Skeletal muscle cell (primary cell): ENCODE measurements around the gene NRP2.
A peak's percentile ranks its signal among the peaks of the same experiment; 100 is the strongest.

ENCODE experiments used
- DNase-seq: peaks from one replicate; pipeline ENCODE4 v3.0.0-alpha.2; 2010; ENCODE audit warnings: low read depth
- H3K4me3 ChIP-seq: 2 replicates; pipeline ENCODE4 v1.5.1; 2011; ENCODE audit warnings: low read depth, mild to moderate bottlenecking, control low read depth, low read length, moderate library complexity

NRP2 gene, protein sequence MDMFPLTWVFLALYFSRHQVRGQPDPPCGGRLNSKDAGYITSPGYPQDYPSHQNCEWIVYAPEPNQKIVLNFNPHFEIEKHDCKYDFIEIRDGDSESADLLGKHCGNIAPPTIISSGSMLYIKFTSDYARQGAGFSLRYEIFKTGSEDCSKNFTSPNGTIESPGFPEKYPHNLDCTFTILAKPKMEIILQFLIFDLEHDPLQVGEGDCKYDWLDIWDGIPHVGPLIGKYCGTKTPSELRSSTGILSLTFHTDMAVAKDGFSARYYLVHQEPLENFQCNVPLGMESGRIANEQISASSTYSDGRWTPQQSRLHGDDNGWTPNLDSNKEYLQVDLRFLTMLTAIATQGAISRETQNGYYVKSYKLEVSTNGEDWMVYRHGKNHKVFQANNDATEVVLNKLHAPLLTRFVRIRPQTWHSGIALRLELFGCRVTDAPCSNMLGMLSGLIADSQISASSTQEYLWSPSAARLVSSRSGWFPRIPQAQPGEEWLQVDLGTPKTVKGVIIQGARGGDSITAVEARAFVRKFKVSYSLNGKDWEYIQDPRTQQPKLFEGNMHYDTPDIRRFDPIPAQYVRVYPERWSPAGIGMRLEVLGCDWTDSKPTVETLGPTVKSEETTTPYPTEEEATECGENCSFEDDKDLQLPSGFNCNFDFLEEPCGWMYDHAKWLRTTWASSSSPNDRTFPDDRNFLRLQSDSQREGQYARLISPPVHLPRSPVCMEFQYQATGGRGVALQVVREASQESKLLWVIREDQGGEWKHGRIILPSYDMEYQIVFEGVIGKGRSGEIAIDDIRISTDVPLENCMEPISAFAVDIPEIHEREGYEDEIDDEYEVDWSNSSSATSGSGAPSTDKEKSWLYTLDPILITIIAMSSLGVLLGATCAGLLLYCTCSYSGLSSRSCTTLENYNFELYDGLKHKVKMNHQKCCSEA

DNA sequence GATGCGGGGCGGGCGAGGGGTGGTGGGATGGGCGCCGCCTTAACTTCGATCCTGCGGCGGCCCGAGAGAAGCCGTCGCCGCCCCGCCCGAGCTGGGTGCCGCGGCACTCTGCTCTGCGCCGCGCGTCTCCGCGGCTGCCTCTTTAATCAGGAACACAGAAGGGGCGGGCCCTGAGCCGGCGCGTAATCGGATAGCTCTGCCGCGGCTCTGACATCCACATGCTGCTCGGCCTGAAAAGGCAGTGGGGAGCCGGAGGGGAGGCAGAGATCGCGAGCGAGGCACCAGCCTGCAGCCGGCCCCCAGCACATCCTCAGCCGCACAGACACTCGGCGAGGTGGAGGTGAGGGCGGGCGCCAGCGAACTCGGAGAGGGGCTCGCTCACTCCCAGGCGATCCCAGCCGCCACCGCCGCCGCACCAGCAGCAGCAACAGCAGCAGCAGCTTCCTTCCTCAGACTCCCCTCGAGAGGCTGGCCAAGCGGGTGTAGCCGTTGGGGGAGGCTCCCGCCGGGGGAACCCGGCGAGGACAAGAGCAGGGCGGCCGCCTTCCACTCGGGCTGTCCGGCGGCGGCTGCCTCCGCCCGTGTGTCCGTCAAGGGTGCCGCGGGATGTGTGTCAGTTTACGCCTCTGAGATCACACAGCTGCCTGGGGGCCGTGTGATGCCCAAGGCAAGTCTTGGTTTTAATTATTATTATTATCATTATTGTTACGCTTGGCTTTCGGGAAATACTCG, at the start of gene NRP2:
NRP2 (plus strand) TSS at position 263 of the 732 bp plus-strand sequence. CDS start 790 bp downstream, outside the sequence.
- no peak for DNase-seq
- H3K4me3 ChIP-seq: peak within 1 kb of the TSS; percentile 72

DNA sequence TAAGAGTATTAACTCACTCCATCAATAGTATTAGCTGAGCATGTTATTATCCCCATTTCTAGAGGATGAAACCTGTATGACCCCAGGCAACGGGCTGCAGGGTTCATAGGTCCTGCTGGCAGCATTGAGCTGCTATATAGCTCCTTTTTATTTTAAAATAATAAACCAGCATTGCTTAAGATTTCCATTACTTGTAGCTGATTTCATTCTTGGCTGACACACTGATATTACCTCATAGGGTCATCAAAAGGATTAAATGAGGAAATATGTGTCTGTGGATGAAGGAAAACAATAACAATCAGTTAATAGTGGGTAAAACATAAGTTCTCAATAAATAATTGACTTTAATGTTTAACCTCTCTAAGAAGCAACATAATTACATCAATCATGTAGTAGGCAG, 48.3 kb upstream of the NRP2 start:
- DNase-seq: no peak
- H3K4me3 ChIP-seq: no peak overlapping the region

DNA sequence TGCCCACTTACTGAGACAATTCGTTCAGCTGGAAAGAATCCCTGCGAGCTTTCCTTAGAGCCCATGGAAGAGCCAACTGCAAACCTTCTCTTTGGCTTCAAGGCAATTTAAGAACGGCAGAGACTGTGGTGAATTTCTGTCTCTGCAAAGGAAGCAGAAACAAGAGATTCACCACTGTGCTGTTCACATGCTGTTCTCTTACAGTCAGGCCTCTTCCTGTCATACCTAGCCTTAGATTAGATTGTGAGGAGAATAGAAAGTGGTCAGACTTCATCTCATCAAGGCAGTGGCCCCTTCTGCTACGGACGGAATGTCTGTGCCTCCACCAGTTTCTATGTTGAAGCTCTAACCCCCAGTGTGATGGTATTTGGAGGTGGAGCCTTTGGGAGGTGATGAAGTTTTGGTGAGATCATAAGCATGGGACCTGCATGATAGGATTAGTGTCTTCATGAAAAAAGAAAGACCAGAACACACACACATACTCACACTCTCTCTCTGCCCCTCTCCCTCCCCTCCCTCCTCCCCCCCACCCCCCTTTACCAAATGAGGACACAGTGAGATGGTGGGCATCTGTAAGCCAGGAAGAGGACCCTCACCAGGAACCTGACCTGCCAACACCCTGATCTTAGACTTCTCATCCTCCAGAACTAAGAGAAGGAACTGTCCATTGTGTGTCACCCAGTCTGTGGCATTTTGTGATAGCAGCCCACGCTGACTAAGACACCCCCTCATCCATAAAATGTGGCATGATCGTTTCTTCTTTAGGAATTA, 45.6 kb upstream of the NRP2 start:
- DNase-seq: no peak
- no peak overlapping the region for H3K4me3 ChIP-seq

DNA sequence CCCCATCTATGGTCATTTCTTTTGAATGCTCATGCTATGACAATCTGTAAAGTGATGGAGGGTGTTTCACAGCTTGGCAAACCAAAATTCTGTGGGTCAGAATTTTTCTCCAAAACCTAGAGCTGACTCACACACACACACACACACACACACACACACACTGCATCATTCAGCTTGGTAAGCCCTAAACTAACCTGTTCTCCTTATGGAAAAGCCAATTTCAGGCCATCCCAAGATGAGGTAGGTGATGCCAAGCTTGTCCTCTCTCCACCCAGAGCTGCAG, 45.0 kb upstream of the NRP2 start:
- DNase-seq: no peak
- no peak overlapping the region for H3K4me3 ChIP-seq

DNA sequence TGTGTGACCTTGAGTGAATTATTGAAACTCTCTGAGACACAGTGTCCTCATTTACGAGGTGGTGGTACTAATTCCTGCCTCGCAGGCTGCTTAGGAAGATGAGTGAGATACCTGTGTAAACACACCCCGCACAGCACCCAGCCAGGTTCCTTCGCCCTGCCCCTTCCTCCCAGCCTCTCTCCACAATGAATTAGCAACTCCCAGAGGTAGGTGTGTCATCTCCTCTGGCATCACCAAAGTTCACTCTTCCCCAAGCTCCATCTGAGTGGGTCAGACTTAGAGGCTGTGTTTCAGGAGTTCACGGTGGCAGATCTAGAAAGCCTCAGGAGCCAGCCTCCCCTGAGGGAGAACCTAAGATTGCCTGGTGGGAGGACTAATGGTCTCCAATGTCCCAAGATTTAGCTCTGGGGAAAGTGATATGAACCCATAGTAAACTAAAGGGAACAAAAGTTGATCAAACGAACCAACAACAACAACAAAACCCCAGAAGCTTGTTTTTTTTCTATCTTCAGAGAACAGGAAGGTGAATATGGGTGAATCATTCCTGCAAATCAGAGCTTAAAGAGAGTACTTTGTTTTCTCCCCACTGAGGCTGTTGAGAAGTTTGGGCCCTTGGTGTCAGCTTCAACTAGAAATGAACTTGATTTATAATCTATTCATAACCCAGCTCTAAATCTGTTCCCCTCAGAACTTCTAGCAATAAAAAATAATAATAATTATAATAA, 44.4 kb upstream of the NRP2 start:
- H3K4me3 ChIP-seq: no peak overlapping the region
- no peak for DNase-seq

DNA sequence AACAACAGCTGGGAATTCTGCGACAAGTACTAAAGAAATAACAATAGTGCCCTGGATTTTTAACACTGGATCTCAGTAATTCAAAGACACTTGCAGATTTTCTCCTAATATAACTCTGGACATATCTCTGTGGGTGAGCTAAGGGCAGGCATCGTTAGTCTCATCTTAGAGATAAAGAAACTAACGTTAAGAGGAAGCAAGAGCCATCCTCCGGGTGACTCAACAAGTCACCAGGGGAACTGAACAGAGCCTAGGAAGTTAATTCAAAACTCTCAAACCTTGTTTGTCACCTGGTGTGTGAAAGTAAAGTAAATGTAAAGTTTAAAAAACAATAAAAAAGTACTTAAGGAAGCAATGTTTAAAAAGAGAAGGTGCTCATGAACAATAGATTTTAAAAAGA, 41.6 kb upstream of the NRP2 start:
- DNase-seq: no peak
- H3K4me3 ChIP-seq: no peak overlapping the region

DNA sequence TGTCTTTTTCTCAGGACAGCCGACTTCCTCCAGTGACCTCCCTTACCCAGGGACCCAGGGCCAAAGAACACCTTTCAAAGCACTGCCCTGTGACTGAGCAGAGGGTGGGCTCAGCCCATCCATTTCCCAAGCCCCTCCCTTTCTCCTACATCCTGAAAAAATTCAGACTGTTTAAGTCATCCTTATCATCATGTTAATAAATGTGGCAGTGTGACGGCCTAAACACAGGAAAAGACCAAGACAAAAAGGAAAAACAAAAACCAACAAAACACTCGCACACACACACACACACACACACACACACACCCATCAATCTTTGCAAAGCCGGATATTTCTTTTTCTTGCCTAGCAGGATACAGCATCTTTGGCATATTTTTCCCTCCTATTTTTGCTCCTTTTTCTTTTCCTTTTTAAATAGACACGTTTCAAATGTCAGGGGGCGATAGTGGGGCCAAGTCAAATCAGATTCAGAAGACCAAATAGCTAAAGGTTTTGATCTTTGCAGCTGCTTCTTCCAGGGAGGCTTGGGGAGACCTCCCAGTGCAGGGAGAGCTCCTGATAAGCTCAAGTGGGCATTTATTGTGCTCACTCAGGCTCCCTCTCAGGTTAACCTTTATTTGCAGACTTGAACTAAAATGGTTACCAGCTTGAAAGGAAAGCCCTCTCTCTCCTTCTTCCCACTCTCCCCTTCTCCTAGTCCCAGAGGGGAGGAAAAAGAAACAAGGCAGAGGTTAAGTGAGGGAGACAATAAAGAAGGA, 39.5 kb upstream of the NRP2 start:
- DNase-seq: no peak

DNA sequence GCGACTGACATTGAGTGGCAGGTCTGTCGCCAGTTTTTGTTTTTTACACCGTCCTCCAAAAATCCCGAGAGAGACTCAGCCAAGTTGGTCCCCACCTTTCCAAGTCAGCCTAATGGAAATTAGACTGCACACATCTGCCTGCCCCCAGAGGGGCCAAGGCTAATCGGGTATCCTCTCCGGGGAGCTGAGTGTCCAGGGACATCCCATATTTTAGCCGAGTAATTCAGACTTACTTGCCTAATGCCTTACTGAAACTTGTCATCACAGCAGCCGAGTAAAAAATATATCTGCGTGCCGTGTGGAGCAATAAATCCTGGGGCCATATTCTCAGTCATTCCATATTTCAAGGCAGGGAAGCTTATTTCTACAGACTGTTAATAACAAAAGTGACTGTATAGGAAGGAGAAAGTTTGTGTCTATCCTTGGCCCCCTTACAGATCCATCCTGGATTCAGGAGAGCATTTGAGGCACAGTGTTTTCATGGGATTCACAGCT, 38.9 kb upstream of the NRP2 start:
- no peak overlapping the region for H3K4me3 ChIP-seq
- no peak for DNase-seq

More for the DNA sequence above, 39.5 kb upstream of the NRP2 start:
- no peak overlapping the region for H3K4me3 ChIP-seq

DNA sequence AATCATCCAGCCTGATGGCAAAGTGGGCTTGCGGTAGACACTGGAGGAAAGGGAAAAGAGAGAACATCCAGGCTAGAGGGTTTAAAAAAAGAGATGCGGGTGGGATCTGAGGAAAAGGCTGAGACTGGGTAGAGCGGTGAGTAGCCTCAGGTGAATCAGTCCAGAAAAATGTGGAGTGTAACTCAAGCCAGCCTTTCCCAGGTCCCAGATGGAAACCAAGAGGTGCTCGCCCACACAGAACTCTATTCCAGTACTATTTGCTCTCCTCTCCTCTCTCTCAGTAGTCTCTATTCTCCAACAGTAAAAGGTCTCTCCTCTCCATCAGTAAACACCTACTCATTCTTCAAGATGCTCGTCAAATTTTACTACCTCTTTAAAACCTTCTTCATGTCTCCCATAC, 38.3 kb upstream of the NRP2 start:
- H3K4me3 ChIP-seq: no peak overlapping the region

DNA sequence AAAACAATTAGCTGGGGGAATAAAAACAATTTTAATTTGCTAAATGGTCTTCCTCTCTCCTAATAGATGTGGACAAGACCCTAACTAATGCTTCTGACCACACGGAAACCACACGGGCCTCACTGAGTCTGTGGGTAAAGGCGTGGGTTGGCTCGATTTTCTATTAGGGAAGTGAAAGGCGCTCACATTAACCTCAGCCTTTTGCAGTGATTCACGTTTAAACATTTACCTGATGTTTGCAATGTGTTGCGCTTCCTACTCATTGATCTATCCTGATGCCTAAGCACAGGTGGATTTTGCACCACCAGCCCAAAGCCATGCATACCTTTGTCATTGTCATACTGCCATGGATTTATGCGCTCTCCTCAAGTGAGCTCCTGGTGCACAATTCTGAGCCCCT, 35.6 kb upstream of the NRP2 start:
- DNase-seq: no peak

More for the DNA sequence above, 38.3 kb upstream of the NRP2 start:
- no peak for DNase-seq

DNA sequence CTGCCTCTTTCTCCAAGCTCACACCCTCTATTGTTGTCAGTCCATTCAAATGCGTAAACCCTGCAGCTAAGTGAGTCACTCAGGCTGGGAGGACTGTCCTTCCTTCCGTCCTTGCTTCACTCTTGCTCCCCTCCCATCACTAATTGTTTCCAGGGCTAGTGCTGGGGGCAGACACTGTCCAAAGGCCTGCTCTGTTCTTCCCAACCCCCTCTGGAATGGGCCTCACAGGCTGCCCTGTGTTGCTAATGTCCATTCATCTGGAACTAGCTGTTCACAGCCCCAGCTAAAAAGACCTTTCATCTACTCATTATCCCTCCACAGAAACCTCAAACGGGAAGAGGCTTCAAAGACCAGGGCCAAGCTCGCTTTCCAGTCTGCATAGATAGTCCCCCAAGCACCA, 31.9 kb upstream of the NRP2 start:
- no peak overlapping the region for H3K4me3 ChIP-seq
- peak; percentile 60 for DNase-seq

More for the DNA sequence above, 35.6 kb upstream of the NRP2 start:
- no peak overlapping the region for H3K4me3 ChIP-seq

DNA sequence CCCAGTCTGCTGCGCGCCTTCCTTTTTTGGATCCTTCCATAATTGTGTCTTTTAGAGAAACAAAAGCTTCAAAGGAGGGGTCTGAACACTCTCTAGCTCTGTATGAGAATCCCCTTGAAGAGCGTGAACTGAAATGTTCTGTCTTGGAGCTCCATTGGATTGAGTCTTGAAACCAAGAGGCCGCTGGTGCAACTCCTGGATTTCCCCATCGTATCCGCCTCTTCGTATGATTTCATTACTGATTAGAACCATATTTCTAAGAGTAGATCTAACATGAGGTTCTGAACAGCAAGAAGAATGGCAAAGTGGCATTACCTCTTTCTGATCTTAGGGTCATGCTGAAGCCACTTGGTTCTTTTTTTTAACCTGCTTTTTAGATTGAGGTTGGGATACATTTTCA, 31.4 kb upstream of the NRP2 start:
- H3K4me3 ChIP-seq: no peak overlapping the region
- no peak for DNase-seq

DNA sequence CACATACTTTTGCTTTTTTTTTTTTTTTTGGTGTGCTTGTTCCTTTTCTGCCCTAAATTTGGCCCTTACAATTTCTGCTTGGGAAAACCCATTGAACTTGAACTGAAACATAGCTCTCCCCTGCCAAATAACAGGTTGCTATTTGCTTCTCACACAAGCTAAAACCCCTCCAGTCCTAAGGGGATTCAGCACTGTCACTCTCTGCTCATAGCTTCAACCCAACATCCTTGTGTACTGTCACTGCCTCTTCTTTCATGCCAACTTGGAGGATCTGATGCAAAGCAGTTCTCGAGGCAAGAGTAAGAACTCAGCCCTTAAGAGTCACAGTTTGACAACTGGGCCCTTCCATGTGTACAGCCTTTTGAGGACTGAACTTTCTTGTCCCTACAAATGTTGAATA, 30.6 kb upstream of the NRP2 start:
- DNase-seq: no peak
- H3K4me3 ChIP-seq: no peak overlapping the region

DNA sequence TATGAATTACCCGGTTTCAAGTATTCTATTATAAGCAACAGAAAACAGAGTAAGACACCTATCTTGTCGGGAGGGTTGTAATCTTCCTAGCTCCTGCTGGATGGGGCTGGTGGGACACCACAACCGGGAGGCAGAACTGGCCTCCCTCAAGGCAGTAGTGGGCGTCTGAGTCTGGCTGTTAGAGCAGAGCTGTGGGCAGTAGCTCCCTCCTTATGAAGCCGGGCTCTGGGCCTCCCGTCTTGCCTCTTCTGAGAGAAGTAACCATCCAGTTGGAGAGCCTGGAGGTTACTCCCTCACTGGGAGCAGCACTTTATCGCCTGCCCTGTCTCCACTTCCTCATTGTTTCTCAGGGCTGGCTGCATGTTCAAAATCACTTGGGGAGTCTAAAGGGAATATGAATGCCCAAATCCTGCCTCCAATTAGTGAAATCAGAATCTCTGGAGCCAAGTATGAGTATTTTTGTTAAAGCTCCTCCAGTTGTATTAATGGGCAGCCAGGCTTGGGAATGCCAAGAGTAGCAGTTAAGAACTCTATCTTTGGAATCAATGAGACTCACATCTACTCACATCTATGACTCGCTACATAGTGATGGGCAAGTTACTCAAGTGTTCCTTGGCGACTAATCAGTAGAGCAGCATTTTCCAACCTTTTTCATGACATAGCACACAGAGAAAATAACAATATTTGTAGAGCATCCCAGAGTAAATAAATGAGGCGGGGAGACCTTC, 27.3 kb upstream of the NRP2 start:
- no peak overlapping the region for H3K4me3 ChIP-seq
- DNase-seq: peak; percentile 74

DNA sequence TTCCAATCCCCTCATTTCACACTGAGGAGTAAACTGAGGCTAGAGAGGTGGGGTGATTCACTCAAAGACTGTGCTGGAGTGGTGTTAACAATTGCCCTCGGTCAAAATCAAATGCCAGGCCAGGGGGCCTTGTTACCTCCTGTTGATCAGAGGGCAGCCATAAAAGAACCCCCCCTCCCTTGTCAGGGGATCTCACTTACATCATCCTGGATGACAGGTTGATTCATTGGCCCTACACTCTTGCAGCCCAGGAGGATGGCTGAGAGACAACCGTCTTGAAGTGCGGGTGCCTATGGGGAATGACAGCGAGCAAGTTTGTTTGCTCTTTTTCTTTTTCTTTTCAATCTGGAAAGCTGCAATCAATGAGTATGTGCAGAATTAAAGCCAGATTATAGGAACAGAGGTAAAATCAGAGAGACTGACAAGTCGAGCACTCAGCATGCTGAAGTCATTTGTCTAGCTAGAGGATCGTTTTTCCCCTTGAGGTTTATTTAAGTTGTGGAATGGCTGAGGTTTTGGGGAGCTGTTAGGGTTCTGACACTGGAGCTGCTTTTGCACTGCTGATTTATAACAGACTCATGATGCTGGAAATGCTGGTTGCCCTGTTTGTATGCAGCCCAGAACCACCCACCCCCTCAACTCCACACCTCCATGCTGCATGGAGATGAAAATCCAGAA, 26.4 kb upstream of the NRP2 start:
- H3K4me3 ChIP-seq: no peak overlapping the region
- no peak for DNase-seq

DNA sequence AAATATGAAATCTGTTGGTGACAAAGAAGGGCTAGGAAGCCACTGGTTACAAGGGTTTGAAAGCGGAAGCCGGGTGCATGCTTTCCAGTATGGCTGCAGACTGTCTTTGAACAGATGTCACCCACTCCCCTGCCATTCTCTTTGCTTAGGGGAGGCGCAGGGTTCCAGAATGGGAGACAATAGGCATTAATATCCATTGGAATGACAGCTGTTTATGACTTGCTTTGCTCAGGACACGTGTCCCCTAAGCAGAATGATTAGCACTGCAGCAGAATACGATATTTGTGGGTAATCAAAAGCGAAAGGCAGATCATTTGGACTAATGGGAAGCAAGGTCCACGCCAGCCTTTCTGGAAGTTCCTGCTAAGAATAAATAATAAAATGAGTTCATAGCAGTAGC, 25.8 kb upstream of the NRP2 start:
- H3K4me3 ChIP-seq: no peak overlapping the region
- no peak for DNase-seq

DNA sequence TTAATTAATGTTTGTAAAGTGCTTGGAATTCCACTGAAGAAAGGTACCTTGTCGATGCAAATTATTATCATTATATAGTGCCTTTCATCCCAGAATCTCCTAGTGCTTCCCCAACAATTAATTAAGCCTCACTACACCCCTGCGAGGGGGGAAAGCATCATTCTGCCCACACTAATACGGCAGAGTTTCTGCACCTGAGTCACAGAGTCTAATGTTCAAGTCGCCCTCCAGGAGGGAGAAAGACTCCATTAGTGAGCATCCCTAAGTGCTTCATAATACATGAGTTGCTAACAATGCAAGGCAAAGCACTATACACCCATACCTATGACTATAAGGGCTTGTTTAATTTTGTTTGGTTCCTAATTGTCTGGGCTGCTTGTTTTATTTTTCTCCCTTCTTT, 25.4 kb upstream of the NRP2 start:
- no peak for DNase-seq
- no peak overlapping the region for H3K4me3 ChIP-seq
